Measurements from ENCODE around the gene TTC39C. TPM values are rescaled to one million over a fixed set of nuclear protein-coding genes. Genes with fewer than 3 reads are reported as not detected.

TTC39C gene
- total RNA-seq, 4 donors from 2014 or later, result 39.2 to 65.7 (median 51.8) TPM

GRCh38 chr18:24049142-24049541 is 34.6 kb downstream of the TTC39C start:
- TF ChIP-seq CTCF (IDR thresholded peaks at IDR 0.05; ENCODE audit: low read depth), result no peak

GRCh38 chr18:24051031-24051947 is 36.7 kb downstream of the TTC39C start:
- no peak for TF ChIP-seq CTCF (IDR thresholded peaks at IDR 0.05; ENCODE audit: low read depth)

GRCh38 chr18:24052053-24052452 is 37.5 kb downstream of the TTC39C start:
- no peak for TF ChIP-seq CTCF (IDR thresholded peaks at IDR 0.05; ENCODE audit: low read depth)

GRCh38 chr18:24053211-24053610 is 38.7 kb downstream of the TTC39C start:
- TF ChIP-seq CTCF (IDR thresholded peaks at IDR 0.05; ENCODE audit: low read depth), result no peak

GRCh38 chr18:24054130-24054529 is 39.6 kb downstream of the TTC39C start:
- TF ChIP-seq CTCF (IDR thresholded peaks at IDR 0.05; ENCODE audit: low read depth), result no peak

GRCh38 chr18:24055009-24055804 is 40.7 kb downstream of the TTC39C start:
- no peak for TF ChIP-seq CTCF (IDR thresholded peaks at IDR 0.05; ENCODE audit: low read depth)

- no peak for TF ChIP-seq CTCF (IDR thresholded peaks at IDR 0.05; ENCODE audit: low read depth)
Observed at GRCh38 chr18:24055878-24056277, 41.3 kb downstream of the TTC39C start.

Data from subcutaneous adipose tissue (tissue), 4 donors.